ENCODE measurements around the gene KLF12.

KLF12 gene

GRCh38 chr13:74134221-74134776 lies at the start of gene KLF12:
Gene KLF12, minus strand, starts transcription at chr13:74134404.
- DNase-seq (ENCODE audit: extremely low read depth in 1 of 2, low read depth in 1 of 2), result peak; percentile 90 to 95

- DNase-seq (ENCODE audit: extremely low read depth in 1 of 2, low read depth in 1 of 2), result no peak
Measured at GRCh38 chr13:74182491-74182890, 48.3 kb upstream of the KLF12 start.

GRCh38 chr13:74174810-74175209 lies 40.6 kb upstream of the KLF12 start:
- no peak for DNase-seq (ENCODE audit: extremely low read depth in 1 of 2, low read depth in 1 of 2)

GRCh38 chr13:74173822-74174221 lies 39.6 kb upstream of the KLF12 start:
- DNase-seq (ENCODE audit: extremely low read depth in 1 of 2, low read depth in 1 of 2), result no peak

- DNase-seq (ENCODE audit: extremely low read depth in 1 of 2, low read depth in 1 of 2), result no peak
Measured at GRCh38 chr13:74171641-74172040, 37.4 kb upstream of the KLF12 start.

GRCh38 chr13:74169676-74170075 lies 35.5 kb upstream of the KLF12 start:
- DNase-seq (ENCODE audit: extremely low read depth in 1 of 2, low read depth in 1 of 2), result no peak

GRCh38 chr13:74168263-74168675 lies 34.1 kb upstream of the KLF12 start:
- DNase-seq (ENCODE audit: extremely low read depth in 1 of 2, low read depth in 1 of 2), result no peak

- DNase-seq (ENCODE audit: extremely low read depth in 1 of 2, low read depth in 1 of 2), result no peak
Measured at GRCh38 chr13:74166261-74167004, 32.2 kb upstream of the KLF12 start.

GRCh38 chr13:74162782-74163181 lies 28.6 kb upstream of the KLF12 start:
- DNase-seq (ENCODE audit: extremely low read depth in 1 of 2, low read depth in 1 of 2), result no peak

GRCh38 chr13:74162135-74162534 lies 27.9 kb upstream of the KLF12 start:
- no peak for DNase-seq (ENCODE audit: extremely low read depth in 1 of 2, low read depth in 1 of 2)

GRCh38 chr13:74158571-74159352 lies 24.6 kb upstream of the KLF12 start:
- DNase-seq (ENCODE audit: extremely low read depth in 1 of 2, low read depth in 1 of 2), result no peak

GRCh38 chr13:74158028-74158427 lies 23.8 kb upstream of the KLF12 start:
- no peak for DNase-seq (ENCODE audit: extremely low read depth in 1 of 2, low read depth in 1 of 2)

- DNase-seq (ENCODE audit: extremely low read depth in 1 of 2, low read depth in 1 of 2), result no peak
Measured at GRCh38 chr13:74154981-74155380, 20.8 kb upstream of the KLF12 start.

- DNase-seq (ENCODE audit: extremely low read depth in 1 of 2, low read depth in 1 of 2), result no peak
Measured at GRCh38 chr13:74153316-74153715, 19.1 kb upstream of the KLF12 start.

- no peak for DNase-seq (ENCODE audit: extremely low read depth in 1 of 2, low read depth in 1 of 2)
Measured at GRCh38 chr13:74151859-74152258, 17.7 kb upstream of the KLF12 start.

GRCh38 chr13:74148352-74148751 lies 14.1 kb upstream of the KLF12 start:
- DNase-seq (ENCODE audit: extremely low read depth in 1 of 2, low read depth in 1 of 2), result no peak

GRCh38 chr13:74145249-74145975 lies 11.2 kb upstream of the KLF12 start:
- DNase-seq (ENCODE audit: extremely low read depth in 1 of 2, low read depth in 1 of 2), result no peak

- no peak for DNase-seq (ENCODE audit: extremely low read depth in 1 of 2, low read depth in 1 of 2)
Measured at GRCh38 chr13:74144269-74144668, 10.1 kb upstream of the KLF12 start.

- DNase-seq (ENCODE audit: extremely low read depth in 1 of 2, low read depth in 1 of 2), result no peak
Measured at GRCh38 chr13:74142257-74142656, 8.1 kb upstream of the KLF12 start.

- no peak for DNase-seq (ENCODE audit: extremely low read depth in 1 of 2, low read depth in 1 of 2)
Measured at GRCh38 chr13:74138241-74138640, 4.0 kb upstream of the KLF12 start.

- peak; percentile 14 to 19 for DNase-seq (ENCODE audit: extremely low read depth in 1 of 2, low read depth in 1 of 2)
Measured at GRCh38 chr13:74136084-74136658, 2.0 kb upstream of the KLF12 start.

Measured in stimulated activated CD8-positive, alpha-beta memory T cell treated with anti-CD3 and anti-CD28 coated beads, Interleukin-7, amount 100 ng/mL, for 48 hours (primary cell).